ENCODE measurements around the gene BUD13. TPM values are rescaled to one million over a fixed set of nuclear protein-coding genes. Genes with fewer than 3 reads are reported as not detected.

BUD13 gene
- total and polyA plus RNA-seq, 2 of the 13 experiments (the other 11 are each of a cell fraction or from before 2014, with no cell fraction given), result 13.3 to 25.9 TPM

GRCh38 chr11:116792144-116792868 is 19.5 kb upstream of the BUD13 start (continued):
- TF ChIP-seq TFAP4 (IDR thresholded peaks at IDR 0.05; ENCODE audit: borderline replicate concordance, low read depth), result peak; percentile 55
- no peak for TF ChIP-seq FLYWCH1 (CRISPR knock-in tag; IDR thresholded peaks at IDR 0.05)
- TF ChIP-seq MYPOP (CRISPR knock-in tag; IDR thresholded peaks at IDR 0.05), result peak; percentile 60; the same call in 1 of the 2 replicates
- 0 out of 2 replicates have a peak, but pooled peaks have one; percentile 20 for TF ChIP-seq ZNF543 (CRISPR knock-in tag; IDR thresholded peaks at IDR 0.05)
- no peak for TF ChIP-seq NPAS2 (CRISPR knock-in tag; IDR thresholded peaks at IDR 0.05; ENCODE audit: borderline replicate concordance)
- TF ChIP-seq ZC3H13 (CRISPR knock-in tag; IDR thresholded peaks at IDR 0.05), result peak; percentile 60; the same call in 1 of the 2 replicates
- TF ChIP-seq NKX3-1 (CRISPR knock-in tag; IDR thresholded peaks at IDR 0.05), result no peak
- no peak; the same call in 1 of the 2 replicates for TF ChIP-seq ZNF362 (CRISPR knock-in tag; IDR thresholded peaks at IDR 0.05; ENCODE audit: borderline replicate concordance)
- 0 out of 2 replicates have a peak, but pooled peaks have one; percentile 19 for TF ChIP-seq ZFP36L1 (CRISPR knock-in tag; IDR thresholded peaks at IDR 0.05)
- TF ChIP-seq ARNTL (CRISPR knock-in tag; IDR thresholded peaks at IDR 0.05), result peak; percentile 86
- 0 out of 2 replicates have a peak, but pooled peaks have one; percentile 24 for TF ChIP-seq ATF2 (CRISPR knock-in tag; IDR thresholded peaks at IDR 0.05)
- TF ChIP-seq GATAD1 (CRISPR knock-in tag; IDR thresholded peaks at IDR 0.05), result no peak
- peak; percentile 28; the same call in 1 of the 2 replicates for TF ChIP-seq RFXAP (CRISPR knock-in tag; IDR thresholded peaks at IDR 0.05; ENCODE audit: borderline replicate concordance)
- TF ChIP-seq THAP11 (CRISPR knock-in tag; IDR thresholded peaks at IDR 0.05), result peak; percentile 53
- no peak for TF ChIP-seq ZNF224 (CRISPR knock-in tag; IDR thresholded peaks at IDR 0.05)
- 0 out of 2 replicates have a peak, but pooled peaks have one; percentile 5 for TF ChIP-seq ARID4A (CRISPR knock-in tag; IDR thresholded peaks at IDR 0.05; ENCODE audit: borderline replicate concordance)
- TF ChIP-seq SRY (CRISPR knock-in tag; IDR thresholded peaks at IDR 0.05), result 0 out of 2 replicates have a peak, but pooled peaks have one; percentile 62
- peak; percentile 71 for TF ChIP-seq HNF4G (IDR thresholded peaks at IDR 0.05; ENCODE audit: borderline replicate concordance, low read depth, low read length)
- TF ChIP-seq HNF4G (CRISPR knock-in tag; IDR thresholded peaks at IDR 0.05; ENCODE audit: borderline replicate concordance, low read depth), result peak; percentile 20; the same call in 1 of the 2 replicates
- peak; percentile 88 for TF ChIP-seq MED1 (CRISPR knock-in tag; IDR thresholded peaks at IDR 0.05)
- TF ChIP-seq HOXA3 (CRISPR knock-in tag; IDR thresholded peaks at IDR 0.05), result peak; percentile 44

Data from HepG2 (cell line).